Testis (tissue), 2 donors: ENCODE measurements around the gene CRLF1.

Experiments used
- POLR2A ChIP-seq: fragments of 450-650 bp; IDR thresholded peaks from one replicate; pipeline ENCODE4 v1.6.1; 2017; ENCODE audit warnings: antibody characterized with exemption, mild to moderate bottlenecking, moderate library complexity
- TF ChIP-seq, protein P1 (sequence below), 3 experiments: fragments of 450-650 bp in 2 of 3; fragments of 200-600 bp in 1 of 3; sonication (generic) in 1 of 3; IDR thresholded peaks; one replicate each; pipeline ENCODE4 v1.5.1; 2016 to 2019; ENCODE audit warnings: antibody characterized with exemption in 3 of 3, mild to moderate bottlenecking in 2 of 3, moderate library complexity in 1 of 3

DNA sequence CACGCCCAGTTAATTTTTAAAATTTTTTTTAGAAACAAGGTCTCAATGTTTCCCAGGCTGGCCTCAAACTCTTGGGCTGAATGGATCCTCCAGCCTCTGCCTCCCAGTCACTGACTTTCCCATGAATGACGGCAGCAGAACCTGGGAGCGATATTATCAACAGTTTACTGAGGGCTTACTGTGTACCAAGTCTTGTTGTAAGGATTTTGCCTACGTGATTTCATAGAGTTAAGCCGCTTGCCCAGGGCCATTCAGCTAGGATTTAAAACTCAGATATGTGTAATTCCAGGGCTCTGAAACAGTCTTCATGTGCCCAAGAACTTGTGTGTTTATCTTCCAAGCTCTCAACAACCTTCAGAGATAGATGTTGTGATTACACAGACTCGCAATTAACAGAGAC is 55.0 kb downstream of the CRLF1 start:
- TF ChIP-seq, protein P1, sequence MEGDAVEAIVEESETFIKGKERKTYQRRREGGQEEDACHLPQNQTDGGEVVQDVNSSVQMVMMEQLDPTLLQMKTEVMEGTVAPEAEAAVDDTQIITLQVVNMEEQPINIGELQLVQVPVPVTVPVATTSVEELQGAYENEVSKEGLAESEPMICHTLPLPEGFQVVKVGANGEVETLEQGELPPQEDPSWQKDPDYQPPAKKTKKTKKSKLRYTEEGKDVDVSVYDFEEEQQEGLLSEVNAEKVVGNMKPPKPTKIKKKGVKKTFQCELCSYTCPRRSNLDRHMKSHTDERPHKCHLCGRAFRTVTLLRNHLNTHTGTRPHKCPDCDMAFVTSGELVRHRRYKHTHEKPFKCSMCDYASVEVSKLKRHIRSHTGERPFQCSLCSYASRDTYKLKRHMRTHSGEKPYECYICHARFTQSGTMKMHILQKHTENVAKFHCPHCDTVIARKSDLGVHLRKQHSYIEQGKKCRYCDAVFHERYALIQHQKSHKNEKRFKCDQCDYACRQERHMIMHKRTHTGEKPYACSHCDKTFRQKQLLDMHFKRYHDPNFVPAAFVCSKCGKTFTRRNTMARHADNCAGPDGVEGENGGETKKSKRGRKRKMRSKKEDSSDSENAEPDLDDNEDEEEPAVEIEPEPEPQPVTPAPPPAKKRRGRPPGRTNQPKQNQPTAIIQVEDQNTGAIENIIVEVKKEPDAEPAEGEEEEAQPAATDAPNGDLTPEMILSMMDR (IDR thresholded peaks at IDR 0.05), result no peak
- TF ChIP-seq POLR2A, result no peak
